HL-60 (cell line): ENCODE data around the gene NDUFAF8.

ENCODE experiments used
- DNase-seq, 2 experiments: peaks; one replicate each; pipeline ENCODE4 v3.0.0-alpha.2; 2010 to 2020; ENCODE audit warnings: low read depth in 1 of 2, low spot score in 1 of 2
- H3K27ac ChIP-seq: fragments of 250-450 bp; sonication (Bioruptor Pico); replicated peaks from 2 replicates; pipeline ENCODE4 v1.5.1; 2020; ENCODE audit warnings: mild to moderate bottlenecking, moderate library complexity
- H3K27me3 ChIP-seq: fragments of 250-450 bp; sonication (Bioruptor Pico); 2 replicates; pipeline ENCODE4 v1.5.1; 2021; ENCODE audit warnings: mild to moderate bottlenecking, moderate library complexity; ENCODE audit not compliant: insufficient read depth, poor library complexity, severe bottlenecking
- H3K4me3 ChIP-seq: replicated peaks from 2 replicates; pipeline ENCODE4 v1.5.1; 2011; ENCODE audit warnings: mild to moderate bottlenecking, control low read depth, low read length; ENCODE audit not compliant: insufficient read depth
- GABPA ChIP-seq: IDR thresholded peaks from 2 replicates; pipeline ENCODE4 v1.6.1; 2012; ENCODE audit warnings: low read depth
- POLR2AphosphoS5 ChIP-seq: IDR thresholded peaks from 2 replicates; pipeline ENCODE4 v1.6.1; 2012; ENCODE audit warnings: low read depth
- SPI1 ChIP-seq: IDR thresholded peaks from 2 replicates; pipeline ENCODE4 v1.6.1; 2012; ENCODE audit warnings: low read depth, mild to moderate bottlenecking, borderline replicate concordance
- long read RNA-seq: library from polyadenylated mRNA; unstranded; transcript quantifications from one replicate; pipeline ENCODE4 v2.0.0, GENCODE V29; 2020
- TF ChIP-seq, protein P1 (sequence below): IDR thresholded peaks from 2 replicates; pipeline ENCODE4 v1.6.1; 2012; ENCODE audit warnings: low read depth; ENCODE audit not compliant: insufficient replicate concordance
- TF ChIP-seq, protein P2 (sequence below): IDR thresholded peaks from one replicate; pipeline ENCODE4 v1.5.1; 2011; ENCODE audit warnings: low read length, control low read depth, inconsistent platforms; ENCODE audit not compliant: insufficient read depth

NDUFAF8 gene, protein sequence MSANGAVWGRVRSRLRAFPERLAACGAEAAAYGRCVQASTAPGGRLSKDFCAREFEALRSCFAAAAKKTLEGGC
- long read RNA-seq, partial matches to known transcripts, result 4 of 13 reads
- long read RNA-seq, other reads (novel, unspliced or antisense), result 4 of 13 reads

DNA sequence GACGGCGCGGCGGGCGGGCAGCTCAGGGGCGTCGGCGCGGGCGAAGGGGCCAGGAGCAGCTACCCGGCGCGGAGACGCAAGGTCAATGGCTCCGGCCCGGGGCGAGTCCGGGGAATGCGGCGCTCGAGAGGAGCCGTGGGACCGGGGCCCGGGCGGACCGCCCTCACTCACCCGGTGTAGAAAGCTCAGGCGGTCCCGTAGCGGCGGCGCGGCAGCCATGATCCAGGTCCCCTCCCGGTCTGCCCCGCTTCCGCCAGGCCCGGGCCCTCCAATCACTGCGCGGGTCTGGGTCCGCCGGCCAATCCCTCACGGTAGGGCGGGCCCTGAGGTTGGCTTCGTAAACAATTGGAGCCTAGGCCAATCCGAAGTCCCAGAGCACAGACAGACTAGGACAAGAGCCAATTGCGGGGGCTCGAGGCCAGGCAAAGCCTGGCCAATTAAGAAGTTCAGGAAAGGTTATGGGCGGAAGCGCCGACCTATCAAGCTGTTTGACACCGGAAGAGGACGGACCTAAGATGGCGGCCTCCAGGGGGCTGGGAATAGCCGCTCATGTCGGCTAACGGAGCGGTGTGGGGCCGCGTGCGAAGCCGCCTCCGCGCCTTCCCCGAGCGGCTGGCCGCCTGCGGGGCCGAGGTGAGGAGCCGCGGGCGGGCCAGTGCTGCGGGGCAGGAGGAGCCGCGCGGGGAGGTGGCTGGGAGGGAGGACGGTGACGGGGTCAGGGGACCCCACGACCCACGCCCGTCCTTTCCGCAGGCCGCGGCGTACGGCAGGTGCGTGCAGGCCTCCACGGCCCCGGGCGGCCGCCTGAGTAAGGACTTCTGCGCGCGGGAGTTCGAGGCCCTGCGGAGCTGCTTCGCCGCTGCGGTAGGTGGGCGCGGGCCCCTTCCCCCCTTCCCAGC, at the start of gene NDUFAF8, which contains the start of gene TEPSIN:
Gene NDUFAF8 (plus strand): TSS at position 504 of the 899 bp plus-strand sequence. CDS start 46 bp downstream, at position 550.
Gene TEPSIN (minus strand): TSS at position 241 of the 899 bp plus-strand sequence. CDS start 22 bp downstream, at position 219.
- TF ChIP-seq POLR2AphosphoS5, result peak; percentile 58
- TF ChIP-seq, protein P1, sequence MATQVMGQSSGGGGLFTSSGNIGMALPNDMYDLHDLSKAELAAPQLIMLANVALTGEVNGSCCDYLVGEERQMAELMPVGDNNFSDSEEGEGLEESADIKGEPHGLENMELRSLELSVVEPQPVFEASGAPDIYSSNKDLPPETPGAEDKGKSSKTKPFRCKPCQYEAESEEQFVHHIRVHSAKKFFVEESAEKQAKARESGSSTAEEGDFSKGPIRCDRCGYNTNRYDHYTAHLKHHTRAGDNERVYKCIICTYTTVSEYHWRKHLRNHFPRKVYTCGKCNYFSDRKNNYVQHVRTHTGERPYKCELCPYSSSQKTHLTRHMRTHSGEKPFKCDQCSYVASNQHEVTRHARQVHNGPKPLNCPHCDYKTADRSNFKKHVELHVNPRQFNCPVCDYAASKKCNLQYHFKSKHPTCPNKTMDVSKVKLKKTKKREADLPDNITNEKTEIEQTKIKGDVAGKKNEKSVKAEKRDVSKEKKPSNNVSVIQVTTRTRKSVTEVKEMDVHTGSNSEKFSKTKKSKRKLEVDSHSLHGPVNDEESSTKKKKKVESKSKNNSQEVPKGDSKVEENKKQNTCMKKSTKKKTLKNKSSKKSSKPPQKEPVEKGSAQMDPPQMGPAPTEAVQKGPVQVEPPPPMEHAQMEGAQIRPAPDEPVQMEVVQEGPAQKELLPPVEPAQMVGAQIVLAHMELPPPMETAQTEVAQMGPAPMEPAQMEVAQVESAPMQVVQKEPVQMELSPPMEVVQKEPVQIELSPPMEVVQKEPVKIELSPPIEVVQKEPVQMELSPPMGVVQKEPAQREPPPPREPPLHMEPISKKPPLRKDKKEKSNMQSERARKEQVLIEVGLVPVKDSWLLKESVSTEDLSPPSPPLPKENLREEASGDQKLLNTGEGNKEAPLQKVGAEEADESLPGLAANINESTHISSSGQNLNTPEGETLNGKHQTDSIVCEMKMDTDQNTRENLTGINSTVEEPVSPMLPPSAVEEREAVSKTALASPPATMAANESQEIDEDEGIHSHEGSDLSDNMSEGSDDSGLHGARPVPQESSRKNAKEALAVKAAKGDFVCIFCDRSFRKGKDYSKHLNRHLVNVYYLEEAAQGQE, result peak; percentile 31
- TF ChIP-seq SPI1, result no peak
- TF ChIP-seq, protein P2, sequence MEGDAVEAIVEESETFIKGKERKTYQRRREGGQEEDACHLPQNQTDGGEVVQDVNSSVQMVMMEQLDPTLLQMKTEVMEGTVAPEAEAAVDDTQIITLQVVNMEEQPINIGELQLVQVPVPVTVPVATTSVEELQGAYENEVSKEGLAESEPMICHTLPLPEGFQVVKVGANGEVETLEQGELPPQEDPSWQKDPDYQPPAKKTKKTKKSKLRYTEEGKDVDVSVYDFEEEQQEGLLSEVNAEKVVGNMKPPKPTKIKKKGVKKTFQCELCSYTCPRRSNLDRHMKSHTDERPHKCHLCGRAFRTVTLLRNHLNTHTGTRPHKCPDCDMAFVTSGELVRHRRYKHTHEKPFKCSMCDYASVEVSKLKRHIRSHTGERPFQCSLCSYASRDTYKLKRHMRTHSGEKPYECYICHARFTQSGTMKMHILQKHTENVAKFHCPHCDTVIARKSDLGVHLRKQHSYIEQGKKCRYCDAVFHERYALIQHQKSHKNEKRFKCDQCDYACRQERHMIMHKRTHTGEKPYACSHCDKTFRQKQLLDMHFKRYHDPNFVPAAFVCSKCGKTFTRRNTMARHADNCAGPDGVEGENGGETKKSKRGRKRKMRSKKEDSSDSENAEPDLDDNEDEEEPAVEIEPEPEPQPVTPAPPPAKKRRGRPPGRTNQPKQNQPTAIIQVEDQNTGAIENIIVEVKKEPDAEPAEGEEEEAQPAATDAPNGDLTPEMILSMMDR, result no peak
- TF ChIP-seq GABPA, result peak; percentile 82
- Histone ChIP-seq H3K4me3 (peak within 1 kb of the TSS; percentile 97), H3K27ac (peak within 1 kb of the TSS; percentile 86), H3K27me3 (no peaks in the 10 kb centered on the region)
- DNase-seq, result peak; percentile 97 to 99

DNA sequence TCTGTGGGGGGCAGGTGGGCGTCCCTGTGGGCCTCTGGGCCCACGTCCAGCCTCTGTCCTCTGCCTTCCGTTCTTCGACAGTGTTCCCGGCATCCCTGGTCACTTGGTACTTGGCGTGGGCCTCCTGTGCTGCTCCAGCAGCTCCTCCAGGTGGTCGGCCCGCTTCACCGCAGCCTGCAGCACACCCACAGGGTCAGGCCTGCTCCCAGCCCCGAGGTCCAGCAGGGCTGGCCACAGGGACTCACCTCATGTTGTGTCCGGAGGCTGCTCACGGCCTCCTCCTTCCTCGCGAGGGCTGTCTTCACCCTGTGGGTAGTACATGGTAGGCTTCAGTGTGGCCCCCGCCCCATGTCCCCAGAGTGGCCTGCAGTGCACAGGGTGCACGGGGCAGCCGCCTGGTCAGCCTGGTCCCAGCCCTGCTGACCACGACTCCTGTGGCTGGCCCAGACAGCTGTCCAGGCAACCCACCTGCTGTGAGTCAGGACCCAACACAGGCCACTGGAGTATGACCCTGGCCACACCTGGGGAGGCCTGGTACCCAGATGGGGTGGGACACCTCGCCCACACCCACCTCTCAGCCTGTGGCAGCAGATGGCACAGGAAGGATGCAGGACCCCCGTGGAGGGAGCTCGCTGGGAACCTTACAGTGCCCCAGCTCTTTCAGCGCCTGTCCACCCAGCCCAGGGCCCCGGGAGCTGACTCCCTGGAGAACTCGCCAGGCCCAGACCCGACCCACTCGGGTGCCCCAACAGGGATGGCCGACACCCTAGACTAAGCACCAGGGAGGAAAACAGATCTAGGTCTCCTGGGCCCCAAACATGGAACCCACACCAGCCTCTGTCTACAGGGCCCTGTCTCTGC, 49.2 kb upstream of the NDUFAF8 start:
- H3K27me3 ChIP-seq, result peaks cover 3% of the 10 kb centered on the region
- TF ChIP-seq, protein P2, result no peak
- TF ChIP-seq, protein P1, result no peak
- no peak overlapping the region for H3K4me3 ChIP-seq
- DNase-seq, result no peak
- no peak overlapping the region for H3K27ac ChIP-seq

DNA sequence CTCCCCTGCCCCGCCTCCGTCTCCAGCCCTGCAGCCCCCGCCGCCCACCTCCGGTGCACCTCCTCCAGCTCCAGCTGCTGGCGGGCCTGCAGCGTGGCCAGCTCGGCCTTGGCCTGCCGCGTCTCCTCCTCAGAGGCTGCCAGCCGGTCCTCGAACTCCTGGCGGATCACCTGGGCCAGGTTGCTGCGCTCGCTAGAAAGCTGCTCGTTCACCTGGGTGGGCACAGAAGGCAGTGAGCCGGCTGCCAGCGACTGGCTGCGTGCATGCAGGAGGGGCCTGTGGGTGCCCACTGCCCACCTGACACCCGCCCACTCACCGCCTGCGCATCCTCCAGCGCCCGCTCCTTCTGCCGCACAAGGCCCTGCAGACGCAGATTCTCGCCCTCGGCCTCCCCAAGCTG, 48.5 kb upstream of the NDUFAF8 start:
- H3K27ac ChIP-seq, result no peak overlapping the region
- TF ChIP-seq POLR2AphosphoS5 (no peak), SPI1 (no peak), GABPA (no peak)
- TF ChIP-seq, protein P1, result no peak
- TF ChIP-seq, protein P2, result no peak
- no peak for DNase-seq

More for the DNA sequence above, 48.5 kb upstream of the NDUFAF8 start:
- no peak overlapping the region for H3K4me3 ChIP-seq
- no peaks in the 10 kb centered on the region for H3K27me3 ChIP-seq
